Measurements from ENCODE around the gene ADISSP. TPM values are rescaled to one million over a fixed set of nuclear protein-coding genes. Genes with fewer than 3 reads are reported as not detected.
A peak's percentile ranks its signal among the peaks of the same experiment; 100 is the strongest.

ADISSP gene
- total and polyA plus RNA-seq, 2 experiments from 2014 or later, result 86.6 to 126 TPM

DNA sequence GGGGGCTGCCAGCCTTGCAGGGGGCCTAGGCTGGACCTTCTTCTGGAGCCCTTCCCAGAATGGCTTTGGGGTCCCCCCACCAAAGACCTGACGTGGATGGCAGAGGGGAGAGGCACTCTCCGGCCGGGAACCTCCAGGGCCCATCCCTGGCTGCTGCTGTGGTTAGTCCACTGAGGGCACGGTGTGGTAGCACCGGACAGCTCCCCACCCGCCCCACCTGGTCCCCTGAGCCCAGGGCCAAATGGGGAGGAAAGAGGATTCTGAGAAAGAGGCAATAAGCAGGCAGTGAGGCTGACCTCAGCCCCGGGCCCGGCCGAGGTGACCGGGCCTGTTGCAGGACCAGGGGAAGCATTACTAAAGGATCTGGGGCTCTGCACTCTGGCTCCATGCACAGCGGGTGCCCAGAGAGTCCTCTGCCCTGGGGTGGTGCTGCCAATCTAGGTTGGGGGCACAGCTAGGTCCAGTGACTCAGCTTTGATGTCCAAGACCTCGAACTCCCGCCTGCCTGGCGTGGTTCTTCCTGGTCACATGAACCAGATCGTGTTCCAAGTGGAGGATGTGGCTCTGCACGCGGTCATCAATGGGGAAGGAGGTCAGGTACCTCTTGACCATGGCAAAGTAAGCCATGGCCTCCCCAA lies 16.8 kb upstream of the ADISSP start:
- ATAC-seq, result no peak
- Histone ChIP-seq H3F3A (replicated peaks; ENCODE audit: low read depth) (peaks cover 7% of the 10 kb centered on the region; the same call in 1 of the 2 replicates), H3K36me3 (ENCODE audit: insufficient read depth) (no peaks in the 10 kb centered on the region), H2AFZ (no peak overlapping the region), H3K9me2 (ENCODE audit: insufficient read depth) (no peaks in the 10 kb centered on the region), H3K4me2 (no peak overlapping the region), H3K79me2 (replicated peaks; ENCODE audit: insufficient read depth) (no peaks in the 10 kb centered on the region; the same call in 1 of the 2 replicates), H3K27me3 (ENCODE audit: insufficient read depth) (peaks cover 45% of the 10 kb centered on the region), H4K20me1 (replicated peaks; ENCODE audit: insufficient read depth) (peaks cover 25% of the 10 kb centered on the region), H3K4me3 (no peak overlapping the region), H3K4me1 (ENCODE audit: insufficient read depth) (peaks cover 7% of the 10 kb centered on the region; the same call in 1 of the 2 replicates), H3K27ac (ENCODE audit: low read depth) (no peak overlapping the region)
- H3K27ac Mint-ChIP-seq, result no peak overlapping the region
- peak overlapping the region; percentile 39; the same call in 1 of the 3 replicates for H3K4me3 Mint-ChIP-seq
- peaks cover 18% of the 10 kb centered on the region for H3K27me3 Mint-ChIP-seq (ENCODE audit: insufficient read depth, low read depth, poor library complexity)
- no peaks in the 10 kb centered on the region for H3K9me3 Mint-ChIP-seq
- H3K4me1 Mint-ChIP-seq, result peaks cover 27% of the 10 kb centered on the region
- H3K36me3 Mint-ChIP-seq (ENCODE audit: low read depth), result peaks cover 6% of the 10 kb centered on the region
- no peak for TF ChIP-seq NANOG (IDR thresholded peaks at IDR 0.05; ENCODE audit: borderline replicate concordance)
- TF ChIP-seq, protein P1, sequence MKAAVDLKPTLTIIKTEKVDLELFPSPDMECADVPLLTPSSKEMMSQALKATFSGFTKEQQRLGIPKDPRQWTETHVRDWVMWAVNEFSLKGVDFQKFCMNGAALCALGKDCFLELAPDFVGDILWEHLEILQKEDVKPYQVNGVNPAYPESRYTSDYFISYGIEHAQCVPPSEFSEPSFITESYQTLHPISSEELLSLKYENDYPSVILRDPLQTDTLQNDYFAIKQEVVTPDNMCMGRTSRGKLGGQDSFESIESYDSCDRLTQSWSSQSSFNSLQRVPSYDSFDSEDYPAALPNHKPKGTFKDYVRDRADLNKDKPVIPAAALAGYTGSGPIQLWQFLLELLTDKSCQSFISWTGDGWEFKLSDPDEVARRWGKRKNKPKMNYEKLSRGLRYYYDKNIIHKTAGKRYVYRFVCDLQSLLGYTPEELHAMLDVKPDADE (IDR thresholded peaks at IDR 0.05), result no peak
- TF ChIP-seq ZNF114 (CRISPR knock-in tag; IDR thresholded peaks at IDR 0.05), result no peak
- TF ChIP-seq, protein P2, sequence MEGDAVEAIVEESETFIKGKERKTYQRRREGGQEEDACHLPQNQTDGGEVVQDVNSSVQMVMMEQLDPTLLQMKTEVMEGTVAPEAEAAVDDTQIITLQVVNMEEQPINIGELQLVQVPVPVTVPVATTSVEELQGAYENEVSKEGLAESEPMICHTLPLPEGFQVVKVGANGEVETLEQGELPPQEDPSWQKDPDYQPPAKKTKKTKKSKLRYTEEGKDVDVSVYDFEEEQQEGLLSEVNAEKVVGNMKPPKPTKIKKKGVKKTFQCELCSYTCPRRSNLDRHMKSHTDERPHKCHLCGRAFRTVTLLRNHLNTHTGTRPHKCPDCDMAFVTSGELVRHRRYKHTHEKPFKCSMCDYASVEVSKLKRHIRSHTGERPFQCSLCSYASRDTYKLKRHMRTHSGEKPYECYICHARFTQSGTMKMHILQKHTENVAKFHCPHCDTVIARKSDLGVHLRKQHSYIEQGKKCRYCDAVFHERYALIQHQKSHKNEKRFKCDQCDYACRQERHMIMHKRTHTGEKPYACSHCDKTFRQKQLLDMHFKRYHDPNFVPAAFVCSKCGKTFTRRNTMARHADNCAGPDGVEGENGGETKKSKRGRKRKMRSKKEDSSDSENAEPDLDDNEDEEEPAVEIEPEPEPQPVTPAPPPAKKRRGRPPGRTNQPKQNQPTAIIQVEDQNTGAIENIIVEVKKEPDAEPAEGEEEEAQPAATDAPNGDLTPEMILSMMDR (conservative IDR thresholded peaks at IDR 0.05; ENCODE audit: low read depth in 2 of 2), result no peak
- TF ChIP-seq, protein P3, sequence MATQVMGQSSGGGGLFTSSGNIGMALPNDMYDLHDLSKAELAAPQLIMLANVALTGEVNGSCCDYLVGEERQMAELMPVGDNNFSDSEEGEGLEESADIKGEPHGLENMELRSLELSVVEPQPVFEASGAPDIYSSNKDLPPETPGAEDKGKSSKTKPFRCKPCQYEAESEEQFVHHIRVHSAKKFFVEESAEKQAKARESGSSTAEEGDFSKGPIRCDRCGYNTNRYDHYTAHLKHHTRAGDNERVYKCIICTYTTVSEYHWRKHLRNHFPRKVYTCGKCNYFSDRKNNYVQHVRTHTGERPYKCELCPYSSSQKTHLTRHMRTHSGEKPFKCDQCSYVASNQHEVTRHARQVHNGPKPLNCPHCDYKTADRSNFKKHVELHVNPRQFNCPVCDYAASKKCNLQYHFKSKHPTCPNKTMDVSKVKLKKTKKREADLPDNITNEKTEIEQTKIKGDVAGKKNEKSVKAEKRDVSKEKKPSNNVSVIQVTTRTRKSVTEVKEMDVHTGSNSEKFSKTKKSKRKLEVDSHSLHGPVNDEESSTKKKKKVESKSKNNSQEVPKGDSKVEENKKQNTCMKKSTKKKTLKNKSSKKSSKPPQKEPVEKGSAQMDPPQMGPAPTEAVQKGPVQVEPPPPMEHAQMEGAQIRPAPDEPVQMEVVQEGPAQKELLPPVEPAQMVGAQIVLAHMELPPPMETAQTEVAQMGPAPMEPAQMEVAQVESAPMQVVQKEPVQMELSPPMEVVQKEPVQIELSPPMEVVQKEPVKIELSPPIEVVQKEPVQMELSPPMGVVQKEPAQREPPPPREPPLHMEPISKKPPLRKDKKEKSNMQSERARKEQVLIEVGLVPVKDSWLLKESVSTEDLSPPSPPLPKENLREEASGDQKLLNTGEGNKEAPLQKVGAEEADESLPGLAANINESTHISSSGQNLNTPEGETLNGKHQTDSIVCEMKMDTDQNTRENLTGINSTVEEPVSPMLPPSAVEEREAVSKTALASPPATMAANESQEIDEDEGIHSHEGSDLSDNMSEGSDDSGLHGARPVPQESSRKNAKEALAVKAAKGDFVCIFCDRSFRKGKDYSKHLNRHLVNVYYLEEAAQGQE (IDR thresholded peaks at IDR 0.05; ENCODE audit: unreplicated experiment), result peak; percentile 21
- no peak for TF ChIP-seq EZH2 (IDR thresholded peaks at IDR 0.05; ENCODE audit: low read depth, unreplicated experiment)
- no peak for DNase-seq (ENCODE audit: low spot score)

Measured in GM23338 (cell line).